Measurements from ENCODE around the gene SEC31A.

DNA sequence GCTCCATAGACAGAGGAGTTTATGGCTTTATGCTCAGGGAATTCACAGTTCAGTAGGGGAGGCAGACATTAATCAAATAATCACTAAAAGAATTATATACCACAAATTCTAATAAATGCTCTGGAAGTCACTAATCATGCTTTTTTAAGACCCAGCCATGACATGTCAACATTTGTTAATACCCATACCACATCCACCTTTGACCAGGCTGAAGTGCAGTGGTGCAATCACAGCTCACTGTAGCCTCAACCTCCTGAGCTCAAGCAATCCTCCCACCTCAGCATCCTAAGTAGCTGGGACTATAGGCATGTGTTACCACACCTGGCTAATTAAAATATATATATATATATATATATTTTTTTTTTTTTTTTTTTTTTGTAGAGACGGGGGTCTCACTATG is 79.6 kb downstream of the SEC31A start:
- TF ChIP-seq CTCF (conservative IDR thresholded peaks at IDR 0.05) (no peak), ZFX (IDR thresholded peaks at IDR 0.05) (no peak)

Data from C4-2B (cell line).